Spleen (tissue), 7 donors: ENCODE results near the gene TMEM86A.

Experiments
- POLR2A ChIP-seq, 3 donors: fragments of 450-650 bp; IDR thresholded peaks; one replicate each; pipeline ENCODE4 v1.5.1; 2017; ENCODE audit warnings: antibody characterized with exemption in 3 of 3, mild to moderate bottlenecking in 1 of 3
- POLR2AphosphoS5 ChIP-seq, 3 donors: sonication (generic); formaldehyde crosslinking; IDR thresholded peaks; one replicate each; pipeline ENCODE4 v1.5.1; 2017; ENCODE audit warnings: antibody characterized with exemption in 3 of 3
- TF ChIP-seq, protein P1 (sequence below), 11 experiments: fragments of 200-600 bp in 7 of 11; fragments of 450-650 bp in 4 of 11; sonication (generic) in 4 of 11; IDR thresholded peaks in 8 of 11; conservative IDR thresholded peaks in 3 of 11; 1 replicate in 7 of 11; 2 replicates in 4 of 11; pipeline versions ENCODE4 v1.4.0 to v1.8.0; 2016 to 2021; ENCODE audit warnings: antibody characterized with exemption in 11 of 11, inconsistent platforms in 4 of 11, mild to moderate bottlenecking in 1 of 11
- donor health status: DM: no; HTN: no; CAD: no; lungs with moderate emphysema.
- donor health status: DM: no; HTN: no; CAD: no.
- donor health status: DM: no; HTN: no; CAD: no.

DNA sequence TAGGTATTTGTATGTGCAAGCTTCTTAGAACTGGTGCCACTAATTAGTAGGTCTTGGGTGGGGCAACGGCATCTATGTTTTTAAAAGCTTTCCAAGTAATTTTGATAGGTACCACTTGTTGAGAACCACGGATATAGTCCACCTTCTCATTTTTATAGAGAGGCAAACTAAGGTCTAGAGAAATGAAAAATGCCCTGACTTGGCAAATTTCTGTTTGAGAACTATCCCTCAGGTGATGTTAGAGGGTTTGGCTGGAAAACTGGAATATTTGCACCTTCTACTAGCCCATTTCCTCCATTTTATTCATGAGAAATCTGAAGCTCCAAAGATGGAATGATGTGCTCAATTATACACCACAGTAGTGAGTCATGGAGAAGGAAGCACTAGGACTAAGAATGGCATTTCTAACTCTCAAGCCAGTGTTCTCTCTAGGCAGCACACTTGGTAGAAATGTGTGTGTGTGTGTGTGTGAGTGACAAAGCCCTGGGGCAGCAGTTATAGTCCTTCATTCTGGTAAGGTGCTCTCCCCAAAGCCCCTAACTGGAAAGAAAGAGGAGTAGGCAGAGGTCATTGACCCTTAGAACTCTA lies 1.8 kb upstream of the TMEM86A start:
- TF ChIP-seq, protein P1, sequence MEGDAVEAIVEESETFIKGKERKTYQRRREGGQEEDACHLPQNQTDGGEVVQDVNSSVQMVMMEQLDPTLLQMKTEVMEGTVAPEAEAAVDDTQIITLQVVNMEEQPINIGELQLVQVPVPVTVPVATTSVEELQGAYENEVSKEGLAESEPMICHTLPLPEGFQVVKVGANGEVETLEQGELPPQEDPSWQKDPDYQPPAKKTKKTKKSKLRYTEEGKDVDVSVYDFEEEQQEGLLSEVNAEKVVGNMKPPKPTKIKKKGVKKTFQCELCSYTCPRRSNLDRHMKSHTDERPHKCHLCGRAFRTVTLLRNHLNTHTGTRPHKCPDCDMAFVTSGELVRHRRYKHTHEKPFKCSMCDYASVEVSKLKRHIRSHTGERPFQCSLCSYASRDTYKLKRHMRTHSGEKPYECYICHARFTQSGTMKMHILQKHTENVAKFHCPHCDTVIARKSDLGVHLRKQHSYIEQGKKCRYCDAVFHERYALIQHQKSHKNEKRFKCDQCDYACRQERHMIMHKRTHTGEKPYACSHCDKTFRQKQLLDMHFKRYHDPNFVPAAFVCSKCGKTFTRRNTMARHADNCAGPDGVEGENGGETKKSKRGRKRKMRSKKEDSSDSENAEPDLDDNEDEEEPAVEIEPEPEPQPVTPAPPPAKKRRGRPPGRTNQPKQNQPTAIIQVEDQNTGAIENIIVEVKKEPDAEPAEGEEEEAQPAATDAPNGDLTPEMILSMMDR (IDR thresholded peaks at IDR 0.05 in 8 of 11, conservative IDR thresholded peaks at IDR 0.05 in 3 of 11) = no peak
- TF ChIP-seq POLR2AphosphoS5 (IDR thresholded peaks at IDR 0.05) (no peak), POLR2A (IDR thresholded peaks at IDR 0.05) (no peak)
